Progenitor cell of endocrine pancreas (in vitro differentiated cells): ENCODE data around the gene ALDH1A3. TPM values are rescaled to one million over a fixed set of nuclear protein-coding genes. Genes with fewer than 3 reads are reported as not detected.

ENCODE experiments used
- DNase-seq: peaks from one replicate; pipeline ENCODE4 v3.0.0; 2021; ENCODE audit warnings: low spot score; ENCODE audit not compliant: unreplicated experiment
- H3K27ac Mint-ChIP-seq: 2 replicates; pipeline ENCODE4 v1.8.0; 2021; ENCODE audit warnings: mild to moderate bottlenecking, moderate library complexity, mixed read lengths
- H3K27me3 Mint-ChIP-seq: 2 replicates; pipeline ENCODE4 v1.8.0; 2021; ENCODE audit warnings: mixed read lengths
- H3K36me3 Mint-ChIP-seq: 2 replicates; pipeline ENCODE4 v1.8.0; 2022; ENCODE audit warnings: mixed read lengths; ENCODE audit not compliant: insufficient read depth
- H3K4me1 Mint-ChIP-seq: 2 replicates; pipeline ENCODE4 v1.8.0; 2021; ENCODE audit warnings: low read depth, mixed read lengths
- H3K4me3 Mint-ChIP-seq: 2 replicates; pipeline ENCODE4 v1.8.0; 2021; ENCODE audit warnings: low read depth, mild to moderate bottlenecking, moderate library complexity, mixed read lengths
- H3K9me3 Mint-ChIP-seq: 2 replicates; pipeline ENCODE4 v1.8.0; 2021; ENCODE audit warnings: low read depth, mixed read lengths
- CTCF ChIP-seq: fragments of 200-600 bp; sonication (generic); IDR thresholded peaks from one replicate; pipeline ENCODE4 v1.5.0; 2021; ENCODE audit warnings: antibody characterized with exemption, mild to moderate bottlenecking; ENCODE audit not compliant: unreplicated experiment
- long read RNA-seq: library from polyadenylated mRNA; unstranded; transcript quantifications from one replicate; pipeline ENCODE4 v2.0.0, GENCODE V29; 2020
- total RNA-seq: library from RNA; stranded (reverse); gene quantifications from 2 replicates; pipeline ENCODE4 v1.2.1, GENCODE V29; 2021

Gene ALDH1A3
- total RNA-seq = 0.33 and 0.41 TPM in 2 replicates
- long read RNA-seq = 0 reads

DNA sequence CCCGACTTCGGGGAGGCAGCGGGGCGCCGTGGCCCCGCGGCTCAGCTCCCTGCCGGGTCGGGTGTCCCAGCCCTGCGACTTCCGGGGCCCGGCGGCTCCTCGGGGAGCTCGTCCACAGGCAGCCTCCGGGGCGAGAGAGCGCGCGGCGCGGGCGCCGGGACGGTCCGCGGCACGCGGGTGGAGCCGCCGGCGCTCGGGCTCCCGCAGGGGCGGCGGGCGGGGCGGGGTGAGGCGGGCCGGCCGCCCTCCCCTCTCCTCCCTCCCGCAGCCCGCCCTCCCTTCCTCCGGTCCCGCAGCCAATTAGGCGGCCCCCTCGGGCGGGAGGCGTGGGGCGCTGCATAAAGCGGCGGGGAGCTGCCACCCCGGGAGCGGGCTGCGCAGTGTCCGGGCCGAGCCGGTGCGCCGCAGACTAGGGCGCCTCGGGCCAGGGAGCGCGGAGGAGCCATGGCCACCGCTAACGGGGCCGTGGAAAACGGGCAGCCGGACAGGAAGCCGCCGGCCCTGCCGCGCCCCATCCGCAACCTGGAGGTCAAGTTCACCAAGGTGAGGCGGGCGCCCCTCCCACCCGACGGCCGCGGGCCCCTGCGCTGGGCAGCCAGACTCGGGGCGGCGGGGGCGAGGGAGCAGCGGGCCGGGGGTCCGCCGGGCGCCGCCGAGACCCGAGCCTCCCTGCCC lies at the start of gene ALDH1A3:
TSS of gene ALDH1A3 (plus strand) at position 368 of the 675 bp plus-strand sequence. CDS start at position 445, 77 bp downstream.
- H3K27me3 Mint-ChIP-seq = peaks cover 87% of the 10 kb centered on the region

DNA sequence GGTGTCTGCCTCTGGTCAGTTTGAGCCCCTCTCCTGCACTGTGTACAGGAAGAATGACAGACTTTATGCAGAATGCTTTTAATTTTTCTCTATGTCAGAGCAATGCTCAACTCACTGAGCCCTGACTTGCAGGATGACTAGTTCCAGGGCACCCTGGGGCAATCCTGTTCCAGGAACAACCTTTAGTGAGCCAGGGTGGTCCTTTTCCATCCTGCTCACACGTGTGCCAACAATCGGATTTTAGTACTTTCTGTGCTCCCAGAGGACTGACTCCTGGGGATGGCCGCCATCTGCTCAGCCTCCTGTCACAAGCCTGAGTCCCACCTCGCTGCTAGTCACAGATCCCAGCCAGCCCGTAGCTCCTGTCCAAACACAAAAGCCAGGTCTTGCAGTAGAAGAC lies 48.2 kb upstream of the ALDH1A3 start:
- H3K9me3 Mint-ChIP-seq = peaks cover 4% of the 10 kb centered on the region
- no peaks in the 10 kb centered on the region for H3K4me1 Mint-ChIP-seq
- H3K4me3 Mint-ChIP-seq = no peak overlapping the region
- DNase-seq = no peak
- H3K27me3 Mint-ChIP-seq = peaks cover 11% of the 10 kb centered on the region
- no peak overlapping the region for H3K27ac Mint-ChIP-seq
- TF ChIP-seq CTCF = no peak
- H3K36me3 Mint-ChIP-seq = peaks cover 2% of the 10 kb centered on the region

More for the DNA sequence above, at the start of gene ALDH1A3:
- no peak for TF ChIP-seq CTCF
- H3K27ac Mint-ChIP-seq = no peak within 1 kb of the TSS
- DNase-seq = no peak
- H3K4me3 Mint-ChIP-seq = peak within 1 kb of the TSS; percentile 75
- no peaks in the 10 kb centered on the region for H3K36me3 Mint-ChIP-seq
- no peaks in the 10 kb centered on the region for H3K9me3 Mint-ChIP-seq
- peaks cover 6% of the 10 kb centered on the region for H3K4me1 Mint-ChIP-seq

DNA sequence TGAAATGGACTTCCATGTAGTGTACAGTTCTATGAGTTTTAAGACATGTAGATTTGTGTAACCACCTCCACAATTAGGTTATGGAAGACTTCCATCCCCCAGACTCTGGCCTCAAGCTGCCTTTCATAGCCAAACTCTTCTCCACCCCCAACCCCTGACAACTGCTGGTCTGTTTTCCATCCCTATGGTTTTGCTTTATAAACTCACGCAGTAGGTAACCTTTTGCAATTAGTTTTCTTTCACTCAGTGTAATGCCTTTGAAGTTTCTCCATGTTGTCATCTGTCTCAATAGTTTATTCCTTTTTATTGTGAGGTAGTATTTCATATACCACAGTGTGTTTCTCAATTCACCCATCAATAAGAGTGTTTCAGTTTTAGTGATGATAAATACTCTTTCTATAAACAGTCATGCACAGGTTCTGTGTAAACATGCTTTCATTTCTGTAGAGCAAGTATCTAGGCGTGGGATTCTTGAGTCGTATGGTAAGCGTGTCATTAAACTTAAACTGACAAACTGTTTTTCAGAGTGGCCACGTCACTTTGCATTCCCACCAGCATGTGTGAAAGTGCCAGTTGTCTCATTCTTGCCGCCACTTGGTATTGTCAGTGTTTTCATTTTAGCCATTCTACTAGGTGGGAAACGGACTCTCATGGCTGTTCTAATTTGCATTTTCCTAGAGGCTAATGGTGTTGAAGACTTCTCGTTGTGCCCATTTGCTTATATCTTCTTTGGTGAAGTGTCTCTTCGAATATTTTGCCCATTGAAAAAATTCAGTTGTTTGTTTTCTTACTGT lies 47.3 kb upstream of the ALDH1A3 start:
- H3K4me1 Mint-ChIP-seq = no peaks in the 10 kb centered on the region
- no peak for TF ChIP-seq CTCF
- peaks cover 6% of the 10 kb centered on the region for H3K9me3 Mint-ChIP-seq
- no peak overlapping the region for H3K4me3 Mint-ChIP-seq
- no peak for DNase-seq
- H3K27me3 Mint-ChIP-seq = peaks cover 11% of the 10 kb centered on the region
- H3K27ac Mint-ChIP-seq = no peak overlapping the region
- peaks cover 2% of the 10 kb centered on the region for H3K36me3 Mint-ChIP-seq

DNA sequence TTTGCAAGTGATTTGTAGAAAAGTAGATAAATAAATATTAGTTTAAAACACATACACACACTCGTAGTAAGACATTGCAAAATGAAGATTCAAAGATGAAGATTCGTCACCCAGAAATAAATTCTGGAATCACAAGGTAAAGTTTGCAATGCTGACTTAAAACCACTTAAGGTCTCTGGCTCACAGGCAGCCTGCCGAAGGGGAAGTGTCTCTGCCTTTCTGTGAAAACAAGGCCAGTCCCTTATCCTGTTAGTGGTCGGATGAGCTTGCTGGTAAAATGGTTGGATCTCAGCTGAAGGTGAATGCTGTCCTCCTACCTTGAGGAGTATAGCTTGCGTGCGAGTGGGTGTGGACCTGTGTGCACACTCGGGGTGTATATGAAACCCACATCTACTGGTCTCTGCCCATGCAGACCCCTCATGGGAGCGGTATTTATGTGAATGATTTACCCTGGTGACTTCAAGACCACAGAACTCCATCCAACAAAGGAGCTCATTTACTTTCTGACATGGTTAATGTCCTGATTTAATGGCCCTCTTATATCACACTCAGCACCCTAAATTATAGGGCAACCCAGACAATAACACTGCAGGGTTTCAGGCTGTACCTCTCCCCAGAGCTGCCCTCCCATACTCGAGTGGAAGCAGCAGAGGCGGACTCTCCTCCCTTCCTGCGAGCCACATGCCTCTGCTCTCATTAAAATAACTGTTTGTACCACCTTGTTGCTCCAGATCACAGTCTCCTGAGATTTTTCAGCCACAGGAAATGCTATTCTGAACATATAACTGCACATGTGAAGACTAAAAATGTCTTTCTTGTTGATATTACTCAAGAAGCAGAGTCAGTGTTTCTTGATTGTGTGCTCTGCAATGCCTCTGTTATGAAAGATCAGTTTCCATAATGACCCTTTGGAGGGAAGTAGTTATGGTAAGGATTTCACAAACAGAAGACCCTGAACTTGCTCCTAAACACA lies 45.9 kb upstream of the ALDH1A3 start:
- no peaks in the 10 kb centered on the region for H3K4me1 Mint-ChIP-seq
- no peak for DNase-seq
- no peaks in the 10 kb centered on the region for H3K36me3 Mint-ChIP-seq
- peaks cover 11% of the 10 kb centered on the region for H3K27me3 Mint-ChIP-seq
- H3K9me3 Mint-ChIP-seq = peaks cover 3% of the 10 kb centered on the region
- no peak overlapping the region for H3K27ac Mint-ChIP-seq
- no peak overlapping the region for H3K4me3 Mint-ChIP-seq
- TF ChIP-seq CTCF = no peak

GRCh38 chr15:100834731-100835130 lies 44.9 kb upstream of the ALDH1A3 start:
- Mint-ChIP-seq H3K27ac (no peak overlapping the region), H3K4me3 (no peak overlapping the region), H3K4me1 (no peaks in the 10 kb centered on the region), H3K27me3 (peaks cover 11% of the 10 kb centered on the region), H3K36me3 (no peaks in the 10 kb centered on the region), H3K9me3 (peaks cover 3% of the 10 kb centered on the region)
- DNase-seq = no peak
- TF ChIP-seq CTCF = no peak
